Activated CD4-positive, alpha-beta T cell treated with anti-CD3 and anti-CD28 coated beads, Interleukin-2, amount 50 U/mL, for 4 hours (primary cell): Measurements from ENCODE around the gene ST13.
"Not testable (repeated sequence)": the region's sequence is repeated elsewhere in the genome, so short reads cannot be mapped to it uniquely, and the experiment has no call there.

Source experiments
- DNase-seq, 2 experiments: peaks; one replicate each; pipeline ENCODE4 v3.0.0-alpha.2; 2020

The ST13 gene

GRCh38 chr22:40834619-40835018, 21.8 kb downstream of the ST13 start:
- DNase-seq, result no peak

GRCh38 chr22:40829131-40829530, 27.3 kb downstream of the ST13 start:
- DNase-seq, result no peak

GRCh38 chr22:40826984-40827741, 29.3 kb downstream of the ST13 start:
- DNase-seq, result no peak

- not testable (repeated sequence) for DNase-seq
These were observed 30.1 kb downstream of the ST13 start for GRCh38 chr22:40826292-40826691.

GRCh38 chr22:40823426-40823825, 33.0 kb downstream of the ST13 start:
- no peak for DNase-seq

- no peak for DNase-seq
These were observed 36.8 kb downstream of the ST13 start for GRCh38 chr22:40819599-40820140.

- DNase-seq, result peak; percentile 82
These were observed 37.5 kb downstream of the ST13 start, which contains the start of gene SLC25A17 for GRCh38 chr22:40818747-40819598. SLC25A17 (minus strand) TSS chr22:40819346; CDS start chr22:40819248, 98 bp downstream.

- no peak for DNase-seq
These were observed 38.2 kb downstream of the ST13 start for GRCh38 chr22:40818192-40818746.

- no peak for DNase-seq
These were observed 38.7 kb downstream of the ST13 start for GRCh38 chr22:40817737-40818136.

GRCh38 chr22:40813912-40814315, 42.5 kb downstream of the ST13 start:
- DNase-seq, result no peak

GRCh38 chr22:40808018-40808841, 48.2 kb downstream of the ST13 start:
- DNase-seq, result no peak

GRCh38 chr22:40806711-40807110, 49.7 kb downstream of the ST13 start:
- no peak for DNase-seq

GRCh38 chr22:40805699-40806203, 50.7 kb downstream of the ST13 start:
- DNase-seq, result no peak

- DNase-seq, result no peak
These were observed 51.2 kb downstream of the ST13 start for GRCh38 chr22:40805239-40805638.

- no peak for DNase-seq
These were observed 53.1 kb downstream of the ST13 start for GRCh38 chr22:40803321-40803720.

GRCh38 chr22:40799008-40799407, 57.4 kb downstream of the ST13 start:
- DNase-seq, result no peak

- no peak for DNase-seq
These were observed 59.0 kb downstream of the ST13 start for GRCh38 chr22:40797427-40797826.

GRCh38 chr22:40792451-40792850, 64.0 kb downstream of the ST13 start:
- DNase-seq, result no peak

- no peak for DNase-seq
These were observed 65.2 kb downstream of the ST13 start for GRCh38 chr22:40791241-40791640.

- no peak for DNase-seq
These were observed 67.3 kb downstream of the ST13 start for GRCh38 chr22:40789131-40789530.

- no peak for DNase-seq
These were observed 73.9 kb downstream of the ST13 start for GRCh38 chr22:40782521-40782920.

- DNase-seq, result not testable (repeated sequence)
These were observed 74.7 kb downstream of the ST13 start for GRCh38 chr22:40781749-40782148.
